ENCODE results near the gene SPAG9. TPM values are rescaled to one million over a fixed set of nuclear protein-coding genes. Genes with fewer than 3 reads are reported as not detected.
A peak's percentile ranks its signal among the peaks of the same experiment; 100 is the strongest.

SPAG9 gene
- polyA plus RNA-seq, 1 donor from 2014 or later = 201 TPM

DNA sequence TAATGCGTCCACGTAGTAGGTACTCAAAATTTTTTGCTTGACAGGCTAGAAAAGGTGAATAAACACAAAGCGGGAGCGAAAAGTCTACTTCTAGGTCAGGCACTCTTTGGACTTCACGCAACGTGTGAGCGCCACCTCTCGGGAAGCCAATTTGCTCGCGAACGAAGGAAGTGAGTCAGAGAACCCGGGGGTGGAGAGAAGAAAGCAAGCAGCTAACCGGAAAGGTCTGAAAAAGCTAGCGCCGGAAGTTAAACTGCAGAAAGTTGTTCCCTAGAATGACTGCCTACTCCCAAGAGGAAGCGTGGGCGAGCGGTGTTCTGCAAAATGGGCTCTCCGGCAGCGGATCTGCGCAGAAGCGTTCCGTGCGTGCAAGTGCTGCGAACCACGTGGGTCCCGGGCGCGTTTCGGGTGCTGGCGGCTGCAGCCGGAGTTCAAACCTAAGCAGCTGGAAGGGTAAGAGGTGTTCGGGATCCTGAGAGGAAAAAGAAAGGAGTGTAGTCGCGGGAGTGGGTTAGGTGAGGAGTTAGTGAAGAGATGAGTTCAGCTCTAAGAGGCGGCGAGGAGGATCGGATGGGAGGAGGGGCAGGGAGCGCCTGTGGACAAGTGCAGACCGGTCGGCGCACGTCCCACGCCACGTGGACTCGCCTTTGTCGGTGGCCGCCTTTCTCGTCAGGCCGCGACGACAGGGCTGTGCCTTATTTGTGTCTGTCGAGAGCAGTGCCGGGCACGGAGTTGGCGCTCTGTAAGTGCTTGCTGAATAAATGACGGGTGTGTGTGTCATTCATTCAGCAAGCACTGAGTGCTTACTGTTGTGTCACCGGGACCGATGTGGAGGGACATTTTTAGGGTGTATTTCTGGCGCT lies 32.8 kb upstream of the SPAG9 start, which contains the start of gene NME1:
Gene NME1, plus strand, starts transcription at position 350 of the 863 bp plus-strand sequence. CDS start 2,096 bp downstream, outside the sequence.
- TF ChIP-seq MXI1 (conservative IDR thresholded peaks at IDR 0.05; ENCODE audit: poor library complexity, severe bottlenecking) = peak; percentile 100
- peak; percentile 83 for TF ChIP-seq POLR2AphosphoS5 (IDR thresholded peaks at IDR 0.05)
- peak; percentile 83 for TF ChIP-seq EP300 (conservative IDR thresholded peaks at IDR 0.05; ENCODE audit: poor library complexity, severe bottlenecking)
- peak; percentile 92 for TF ChIP-seq RAD21 (conservative IDR thresholded peaks at IDR 0.05)
- peak; percentile 91 for TF ChIP-seq TAF1 (IDR thresholded peaks at IDR 0.05; ENCODE audit: low read depth)
- peak; percentile 95 for TF ChIP-seq SMC3 (conservative IDR thresholded peaks at IDR 0.05; ENCODE audit: poor library complexity)
- TF ChIP-seq, protein P1, sequence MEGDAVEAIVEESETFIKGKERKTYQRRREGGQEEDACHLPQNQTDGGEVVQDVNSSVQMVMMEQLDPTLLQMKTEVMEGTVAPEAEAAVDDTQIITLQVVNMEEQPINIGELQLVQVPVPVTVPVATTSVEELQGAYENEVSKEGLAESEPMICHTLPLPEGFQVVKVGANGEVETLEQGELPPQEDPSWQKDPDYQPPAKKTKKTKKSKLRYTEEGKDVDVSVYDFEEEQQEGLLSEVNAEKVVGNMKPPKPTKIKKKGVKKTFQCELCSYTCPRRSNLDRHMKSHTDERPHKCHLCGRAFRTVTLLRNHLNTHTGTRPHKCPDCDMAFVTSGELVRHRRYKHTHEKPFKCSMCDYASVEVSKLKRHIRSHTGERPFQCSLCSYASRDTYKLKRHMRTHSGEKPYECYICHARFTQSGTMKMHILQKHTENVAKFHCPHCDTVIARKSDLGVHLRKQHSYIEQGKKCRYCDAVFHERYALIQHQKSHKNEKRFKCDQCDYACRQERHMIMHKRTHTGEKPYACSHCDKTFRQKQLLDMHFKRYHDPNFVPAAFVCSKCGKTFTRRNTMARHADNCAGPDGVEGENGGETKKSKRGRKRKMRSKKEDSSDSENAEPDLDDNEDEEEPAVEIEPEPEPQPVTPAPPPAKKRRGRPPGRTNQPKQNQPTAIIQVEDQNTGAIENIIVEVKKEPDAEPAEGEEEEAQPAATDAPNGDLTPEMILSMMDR (IDR thresholded peaks at IDR 0.05; ENCODE audit: poor library complexity, severe bottlenecking) = peak; percentile 98
- TF ChIP-seq EZH2 (IDR thresholded peaks at IDR 0.05; ENCODE audit: borderline replicate concordance, insufficient read depth, low read length, poor library complexity, severe bottlenecking) = no peak
- TF ChIP-seq, protein P2, sequence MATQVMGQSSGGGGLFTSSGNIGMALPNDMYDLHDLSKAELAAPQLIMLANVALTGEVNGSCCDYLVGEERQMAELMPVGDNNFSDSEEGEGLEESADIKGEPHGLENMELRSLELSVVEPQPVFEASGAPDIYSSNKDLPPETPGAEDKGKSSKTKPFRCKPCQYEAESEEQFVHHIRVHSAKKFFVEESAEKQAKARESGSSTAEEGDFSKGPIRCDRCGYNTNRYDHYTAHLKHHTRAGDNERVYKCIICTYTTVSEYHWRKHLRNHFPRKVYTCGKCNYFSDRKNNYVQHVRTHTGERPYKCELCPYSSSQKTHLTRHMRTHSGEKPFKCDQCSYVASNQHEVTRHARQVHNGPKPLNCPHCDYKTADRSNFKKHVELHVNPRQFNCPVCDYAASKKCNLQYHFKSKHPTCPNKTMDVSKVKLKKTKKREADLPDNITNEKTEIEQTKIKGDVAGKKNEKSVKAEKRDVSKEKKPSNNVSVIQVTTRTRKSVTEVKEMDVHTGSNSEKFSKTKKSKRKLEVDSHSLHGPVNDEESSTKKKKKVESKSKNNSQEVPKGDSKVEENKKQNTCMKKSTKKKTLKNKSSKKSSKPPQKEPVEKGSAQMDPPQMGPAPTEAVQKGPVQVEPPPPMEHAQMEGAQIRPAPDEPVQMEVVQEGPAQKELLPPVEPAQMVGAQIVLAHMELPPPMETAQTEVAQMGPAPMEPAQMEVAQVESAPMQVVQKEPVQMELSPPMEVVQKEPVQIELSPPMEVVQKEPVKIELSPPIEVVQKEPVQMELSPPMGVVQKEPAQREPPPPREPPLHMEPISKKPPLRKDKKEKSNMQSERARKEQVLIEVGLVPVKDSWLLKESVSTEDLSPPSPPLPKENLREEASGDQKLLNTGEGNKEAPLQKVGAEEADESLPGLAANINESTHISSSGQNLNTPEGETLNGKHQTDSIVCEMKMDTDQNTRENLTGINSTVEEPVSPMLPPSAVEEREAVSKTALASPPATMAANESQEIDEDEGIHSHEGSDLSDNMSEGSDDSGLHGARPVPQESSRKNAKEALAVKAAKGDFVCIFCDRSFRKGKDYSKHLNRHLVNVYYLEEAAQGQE (IDR thresholded peaks at IDR 0.05; ENCODE audit: borderline replicate concordance) = no peak

DNA sequence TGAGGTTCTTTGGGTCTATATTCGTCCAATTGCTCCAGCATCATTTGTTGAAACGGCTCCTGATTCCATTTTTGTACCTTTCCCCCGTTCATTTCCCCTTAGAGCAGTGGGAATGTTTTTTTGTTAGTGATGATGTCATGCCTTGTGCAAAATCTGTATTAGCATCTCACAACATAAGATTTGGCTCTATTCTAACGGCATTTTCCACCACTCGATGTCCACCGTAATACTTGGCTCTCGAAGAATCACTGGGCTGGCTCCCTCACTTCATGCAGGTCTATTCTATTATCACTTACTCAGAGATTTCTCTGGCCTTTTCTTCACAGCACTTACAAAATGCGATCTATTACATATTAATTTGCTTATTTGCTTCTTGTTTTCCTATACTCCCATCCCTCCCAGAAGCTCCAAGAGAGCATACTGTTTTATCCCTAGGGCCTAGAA lies 32.1 kb upstream of the SPAG9 start:
- H3K9ac ChIP-seq (ENCODE audit: low read length) = peak overlapping the region; percentile 61
- H3F3A ChIP-seq (ENCODE audit: insufficient read depth, low read length, poor library complexity, severe bottlenecking) = no peaks in the 10 kb centered on the region
- no peaks in the 10 kb centered on the region for H3K36me3 ChIP-seq (ENCODE audit: insufficient read depth, low read length)
- H3K27ac ChIP-seq (ENCODE audit: low read length) = peak overlapping the region; percentile 77
- H3K9me2 ChIP-seq (ENCODE audit: insufficient read depth, low read length) = no peaks in the 10 kb centered on the region
- peaks cover 28% of the 10 kb centered on the region for H3K79me2 ChIP-seq (replicated peaks; ENCODE audit: insufficient read depth, low read length)
- H3K4me3 ChIP-seq (ENCODE audit: low read length) = peak overlapping the region; percentile 79
- H4K20me1 ChIP-seq (ENCODE audit: insufficient read depth) = no peaks in the 10 kb centered on the region
- H2AFZ ChIP-seq (ENCODE audit: low read depth, low read length) = peak overlapping the region; percentile 74
- H3K27me3 ChIP-seq (ENCODE audit: insufficient read depth, low read depth, low read length) = no peaks in the 10 kb centered on the region
- H3K4me2 ChIP-seq (ENCODE audit: low read length) = peak overlapping the region; percentile 45
- TF ChIP-seq POLR2AphosphoS5 (IDR thresholded peaks at IDR 0.05) (no peak), TAF1 (IDR thresholded peaks at IDR 0.05; ENCODE audit: low read depth) (no peak), MXI1 (conservative IDR thresholded peaks at IDR 0.05; ENCODE audit: poor library complexity, severe bottlenecking) (no peak), EP300 (conservative IDR thresholded peaks at IDR 0.05; ENCODE audit: poor library complexity, severe bottlenecking) (no peak), RAD21 (conservative IDR thresholded peaks at IDR 0.05) (no peak), EZH2 (IDR thresholded peaks at IDR 0.05; ENCODE audit: borderline replicate concordance, insufficient read depth, low read length, poor library complexity, severe bottlenecking) (no peak)
- TF ChIP-seq, protein P2 (IDR thresholded peaks at IDR 0.05; ENCODE audit: borderline replicate concordance) = no peak
- TF ChIP-seq, protein P1 (IDR thresholded peaks at IDR 0.05; ENCODE audit: poor library complexity, severe bottlenecking) = no peak
- no peaks in the 10 kb centered on the region for H3K9me3 ChIP-seq (ENCODE audit: low read length)

More for the DNA sequence above, 32.8 kb upstream of the SPAG9 start, which contains the start of gene NME1:
- no peaks in the 10 kb centered on the region for H3K9me2 ChIP-seq (ENCODE audit: insufficient read depth, low read length)
- no peaks in the 10 kb centered on the region for H3F3A ChIP-seq (ENCODE audit: insufficient read depth, low read length, poor library complexity, severe bottlenecking)
- H3K9ac ChIP-seq (ENCODE audit: low read length) = peak within 1 kb of the TSS; percentile 74
- no peaks in the 10 kb centered on the region for H3K36me3 ChIP-seq (ENCODE audit: insufficient read depth, low read length)
- peaks cover 28% of the 10 kb centered on the region for H3K79me2 ChIP-seq (replicated peaks; ENCODE audit: insufficient read depth, low read length)
- no peaks in the 10 kb centered on the region for H3K9me3 ChIP-seq (ENCODE audit: low read length)
- H3K4me3 ChIP-seq (ENCODE audit: low read length) = peak within 1 kb of the TSS; percentile 79
- peak within 1 kb of the TSS; percentile 84 for H2AFZ ChIP-seq (ENCODE audit: low read depth, low read length)
- no peaks in the 10 kb centered on the region for H3K27me3 ChIP-seq (ENCODE audit: insufficient read depth, low read depth, low read length)
- H4K20me1 ChIP-seq (ENCODE audit: insufficient read depth) = no peaks in the 10 kb centered on the region
- H3K4me2 ChIP-seq (ENCODE audit: low read length) = peak within 1 kb of the TSS; percentile 95
- peak within 1 kb of the TSS; percentile 77 for H3K27ac ChIP-seq (ENCODE audit: low read length)

All from neural cell (in vitro differentiated cells).